GM18861 (cell line): ENCODE results near the gene CFHR4.
"Not testable (repeated sequence)": the region's sequence is repeated elsewhere in the genome, so short reads cannot be mapped to it uniquely, and the experiment has no call there.

Experiments
- ATAC-seq: cut with Tn5 transposase; IDR thresholded peaks from one replicate; pipeline ENCODE4 v1.9.1; 2021; ENCODE audit not compliant: unreplicated experiment

The CFHR4 gene

DNA sequence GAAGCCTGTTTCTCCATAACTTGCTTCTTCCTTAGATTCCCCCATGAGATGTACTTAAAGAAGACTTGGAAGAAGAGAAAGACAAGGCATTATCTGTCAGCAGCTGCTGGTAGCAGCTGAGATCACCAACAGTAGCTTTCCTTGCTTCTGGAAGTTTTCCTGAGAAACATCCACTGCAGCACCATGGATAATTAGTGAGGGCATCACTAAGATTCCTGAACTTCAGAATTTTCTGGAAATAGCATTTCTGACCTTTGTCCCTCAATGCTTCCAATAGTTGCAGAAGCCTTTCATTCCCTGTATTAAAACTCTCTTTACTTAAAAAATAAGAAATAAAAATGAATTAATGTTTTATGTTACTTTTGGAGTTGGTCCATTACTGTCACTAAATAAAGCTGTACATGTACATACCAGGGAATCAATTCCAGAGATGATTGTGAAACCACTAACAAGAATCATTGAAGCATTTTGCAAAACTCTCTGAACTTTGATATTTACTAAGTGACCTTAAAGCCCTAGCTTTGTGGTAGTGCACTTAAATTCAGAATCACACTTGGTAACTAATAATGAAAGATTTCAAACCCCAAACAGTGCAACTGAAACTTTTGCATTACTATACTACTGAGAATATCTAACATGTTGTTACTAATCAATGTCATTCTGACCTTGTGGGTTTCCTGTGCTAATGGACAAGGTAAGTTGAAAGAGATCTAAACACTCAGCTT, at the start of gene CFHR4:
CFHR4 (plus strand) TSS at position 538 of the 725 bp plus-strand sequence; CDS start at position 637, 99 bp downstream.
- ATAC-seq, result peak; percentile 97

GRCh38 chr1:196849613-196850492, 38.0 kb upstream of the CFHR4 start:
- ATAC-seq, result not testable (repeated sequence)

- ATAC-seq, result no peak
Measured at GRCh38 chr1:196856053-196856452, 31.8 kb upstream of the CFHR4 start.

DNA sequence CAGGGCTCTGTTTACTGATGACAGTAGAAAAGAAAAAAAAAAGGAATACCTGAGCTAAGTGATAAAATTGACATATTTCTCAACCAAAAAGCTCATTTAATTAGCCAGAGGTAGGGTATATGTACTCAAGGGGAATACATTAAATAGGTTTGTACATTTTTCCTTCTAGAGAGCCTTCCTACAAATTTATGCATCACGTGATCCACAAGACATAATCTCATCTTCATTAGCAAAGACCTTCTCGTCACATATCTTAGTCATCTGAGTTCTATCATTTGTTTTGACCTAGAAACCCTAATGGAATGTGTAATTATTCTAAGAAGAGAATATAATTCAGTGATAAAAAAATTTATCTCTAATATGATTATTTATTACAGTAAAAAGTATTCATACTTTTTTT, 30.7 kb upstream of the CFHR4 start:
- ATAC-seq, result no peak

GRCh38 chr1:196858811-196859210, 29.0 kb upstream of the CFHR4 start:
- no peak for ATAC-seq

DNA sequence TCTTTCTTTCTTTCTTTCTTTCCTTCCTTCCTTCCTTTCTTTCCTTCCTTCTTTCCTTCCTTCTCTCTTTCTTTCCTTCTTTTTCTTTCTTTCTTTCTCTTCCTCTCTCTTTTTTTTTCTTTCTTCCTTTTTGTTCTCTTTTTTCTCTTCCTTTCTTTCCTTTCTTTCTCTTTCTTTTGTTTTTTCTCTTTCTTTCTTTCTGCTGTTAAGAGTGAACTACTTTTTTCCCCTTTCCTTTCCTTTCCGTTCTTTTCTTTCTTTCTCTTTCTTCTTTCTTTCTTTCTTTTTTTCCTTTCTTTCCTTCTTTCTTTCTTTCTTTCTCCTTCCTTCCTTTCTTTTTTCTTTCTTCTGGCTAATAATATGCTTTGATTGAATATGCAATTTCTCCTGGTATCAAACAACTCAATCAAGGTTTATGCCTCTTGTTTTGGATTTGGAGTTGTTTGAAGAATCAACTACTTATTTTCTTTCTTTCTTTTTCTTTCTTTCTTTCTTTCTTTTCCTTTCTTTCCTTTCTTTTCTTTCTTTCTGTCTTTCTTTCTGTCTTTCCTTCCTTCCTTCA, 27.4 kb upstream of the CFHR4 start:
- ATAC-seq, result no peak

DNA sequence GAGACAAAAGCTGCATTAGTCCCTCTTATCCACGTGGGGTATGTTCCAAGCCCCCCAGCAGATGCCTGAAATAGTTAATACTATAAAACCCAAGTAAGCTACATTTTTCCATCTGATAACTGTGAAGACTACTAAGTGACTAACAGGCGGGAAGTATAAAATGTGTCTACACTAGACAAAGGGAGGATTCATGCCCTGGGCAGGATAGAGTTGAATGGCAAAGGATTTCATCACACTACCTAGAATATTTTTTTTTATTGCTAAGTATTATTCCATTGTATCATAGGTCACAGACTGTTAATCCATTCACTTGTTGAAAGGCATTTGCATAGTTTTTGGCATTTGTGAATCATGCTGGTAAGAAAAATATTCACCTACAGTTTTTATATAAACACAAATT, 26.4 kb upstream of the CFHR4 start:
- ATAC-seq, result no peak

DNA sequence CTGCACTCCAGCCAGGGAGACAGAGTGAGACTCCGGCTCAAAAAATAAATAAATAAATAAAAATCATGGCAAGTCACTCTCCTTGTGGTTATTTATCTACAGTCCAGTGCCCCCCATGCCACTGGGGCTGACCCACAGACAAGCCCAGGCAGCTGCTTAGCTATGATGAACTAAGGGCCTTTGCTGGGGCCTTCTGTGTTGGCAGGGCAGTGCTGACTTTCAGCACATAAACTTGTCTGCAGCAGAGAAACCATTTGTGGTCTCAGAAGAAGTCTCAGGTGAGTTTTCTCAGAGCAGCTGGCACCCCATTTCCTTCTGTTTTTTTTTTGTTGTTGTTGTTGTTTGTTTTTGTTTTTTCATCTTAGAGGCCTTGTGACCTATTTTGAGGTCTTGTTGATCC, 20.9 kb upstream of the CFHR4 start:
- no peak for ATAC-seq

GRCh38 chr1:196873385-196873784, 14.5 kb upstream of the CFHR4 start:
- no peak for ATAC-seq

DNA sequence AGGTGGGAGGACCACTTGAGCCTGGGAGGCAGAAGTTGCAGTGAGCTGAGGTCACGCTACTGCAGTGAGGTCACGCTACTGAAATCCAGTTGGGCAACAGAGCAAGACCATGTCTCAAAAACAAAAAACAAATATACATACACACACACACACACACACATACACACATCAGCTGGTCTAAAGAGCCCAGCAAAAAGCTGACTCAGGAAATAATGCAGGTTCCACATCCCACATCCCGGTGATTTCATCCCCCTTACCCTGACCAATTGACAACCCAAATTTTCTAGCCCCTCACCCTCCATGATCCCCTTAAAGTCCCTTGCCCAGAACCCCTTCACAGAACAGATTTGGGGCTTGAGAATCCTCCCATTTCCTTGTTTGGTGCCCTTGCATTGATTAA, 11.9 kb upstream of the CFHR4 start:
- ATAC-seq, result no peak

DNA sequence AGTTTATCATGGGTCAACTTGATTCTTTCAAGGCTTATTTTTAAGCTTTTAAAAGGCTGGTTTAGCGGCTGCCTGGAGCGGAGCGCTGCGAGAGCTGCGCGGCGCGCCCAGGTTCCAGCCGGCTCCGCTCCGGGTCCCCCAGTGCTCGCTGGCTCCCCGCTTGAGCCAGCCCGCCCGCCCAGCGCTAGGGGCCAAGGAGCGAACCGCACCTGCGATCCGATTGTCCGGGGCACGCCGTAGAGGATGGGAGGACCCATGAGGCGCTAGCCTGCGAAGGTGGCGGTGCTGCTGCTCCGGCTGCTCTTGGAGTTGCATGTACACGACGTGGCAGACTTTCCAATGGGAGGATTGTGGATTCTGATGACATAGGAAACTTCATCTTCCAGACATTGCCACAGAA, 9.9 kb upstream of the CFHR4 start:
- ATAC-seq, result no peak

- not testable (repeated sequence) for ATAC-seq
Measured at GRCh38 chr1:196886560-196886959, 1.3 kb upstream of the CFHR4 start.

DNA sequence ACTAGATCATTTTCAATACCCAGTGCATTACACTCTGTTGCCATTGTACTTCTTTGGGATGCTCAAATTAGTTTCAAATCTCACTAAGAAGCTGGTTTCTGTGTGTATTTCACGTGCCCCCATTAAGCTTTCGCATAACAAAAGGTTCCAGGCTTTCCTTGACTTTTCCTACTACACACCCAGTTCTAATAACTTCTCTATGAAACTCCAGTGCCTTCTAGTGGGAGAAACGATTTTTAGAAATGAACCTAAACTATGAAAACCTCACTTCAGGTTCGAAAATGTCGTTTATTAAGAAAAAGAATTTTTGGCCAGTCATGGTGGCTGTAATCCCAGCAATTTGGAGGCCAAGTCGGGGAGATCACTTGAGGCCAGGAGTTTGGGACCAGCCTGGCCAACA, 2.8 kb downstream of the CFHR4 start:
- no peak for ATAC-seq

DNA sequence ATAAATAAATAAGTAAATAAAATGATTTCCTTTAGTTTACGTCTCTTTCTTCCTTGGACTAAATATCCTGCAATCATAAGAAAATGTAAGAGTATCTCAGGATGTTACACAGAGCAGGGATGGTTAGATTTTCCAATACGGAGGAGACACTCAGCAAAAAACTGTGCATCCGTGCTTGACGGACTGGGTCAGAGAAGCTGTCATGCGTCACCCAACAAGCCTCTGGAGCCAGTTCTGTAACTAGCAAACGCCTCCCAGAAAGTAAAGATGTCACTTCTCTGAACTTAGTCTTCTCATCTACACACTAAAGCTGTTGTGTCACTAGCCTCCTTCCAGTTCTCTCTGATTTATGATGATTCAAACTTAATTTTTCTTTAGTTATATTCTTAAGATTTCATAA, 3.4 kb downstream of the CFHR4 start:
- no peak for ATAC-seq

DNA sequence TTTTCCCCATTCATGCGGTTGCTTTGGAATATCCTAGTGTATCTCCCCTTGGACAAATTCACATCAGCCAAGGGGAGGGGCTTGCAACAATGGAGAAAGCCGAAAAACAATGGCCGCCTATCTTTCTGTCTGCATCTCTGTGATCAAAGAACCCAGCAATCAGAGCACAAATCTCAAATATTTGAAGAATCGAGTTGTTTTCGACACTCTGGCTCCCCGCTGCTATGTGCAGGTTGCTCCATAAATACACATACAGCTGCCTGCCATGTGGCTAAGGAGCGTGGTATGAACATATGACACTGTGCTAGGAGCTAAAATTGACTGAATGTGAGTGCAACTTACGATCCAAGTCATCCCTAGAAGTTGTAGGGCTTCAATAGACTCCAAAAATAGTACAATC, 8.5 kb downstream of the CFHR4 start:
- no peak for ATAC-seq

DNA sequence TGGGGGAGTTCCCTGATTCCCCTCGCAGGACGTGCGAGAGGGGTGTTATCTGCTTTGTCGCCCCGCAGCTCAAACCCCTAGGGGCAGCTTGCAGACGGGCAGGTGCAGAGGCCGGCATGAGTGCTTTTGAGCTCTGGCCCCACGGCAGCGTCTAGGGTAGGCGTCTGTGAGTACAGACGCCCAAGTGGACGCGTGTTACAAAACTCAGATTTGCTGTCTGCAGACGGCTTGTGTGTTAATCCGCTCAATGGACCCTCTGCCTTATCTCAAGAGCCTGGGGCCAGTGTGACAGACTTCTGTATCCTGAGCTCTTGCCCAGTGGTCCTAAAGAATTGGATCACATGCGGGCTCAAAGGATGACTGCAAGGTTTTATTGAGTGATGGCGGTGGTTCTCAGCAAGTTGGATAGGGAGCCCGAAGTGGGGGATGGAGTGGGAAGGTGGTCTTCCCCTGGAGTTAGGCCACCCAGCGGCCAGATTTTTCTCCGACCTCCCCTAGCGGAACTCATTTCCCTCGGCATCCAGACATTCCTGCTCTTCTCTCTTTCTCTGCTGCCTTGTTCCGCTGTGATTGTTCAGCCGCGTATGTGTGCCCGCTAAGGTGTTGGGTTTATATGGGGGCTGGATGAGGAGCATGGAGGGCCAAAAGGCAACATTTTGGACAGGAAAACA, 9.4 kb downstream of the CFHR4 start:
- no peak for ATAC-seq

- ATAC-seq, result no peak
Measured at GRCh38 chr1:196902344-196902743, 14.5 kb downstream of the CFHR4 start.

- no peak for ATAC-seq
Measured at GRCh38 chr1:196910215-196910614, 22.4 kb downstream of the CFHR4 start.

GRCh38 chr1:196912283-196912682, 24.4 kb downstream of the CFHR4 start:
- ATAC-seq, result not testable (repeated sequence)

GRCh38 chr1:196926839-196927238, 39.0 kb downstream of the CFHR4 start:
- not testable (repeated sequence) for ATAC-seq

GRCh38 chr1:196932853-196933252, 45.0 kb downstream of the CFHR4 start:
- not testable (repeated sequence) for ATAC-seq
